Measurements from ENCODE around the gene FN3K. TPM values are rescaled to one million over a fixed set of nuclear protein-coding genes. Genes with fewer than 3 reads are reported as not detected.

The FN3K gene
- total RNA-seq, 1 donor from 2014 or later: 27.0 TPM

GRCh38 chr17:82795615-82796014, 60.2 kb downstream of the FN3K start:
- DNase-seq (ENCODE audit: low spot score): no peak

- no peak for DNase-seq (ENCODE audit: low spot score)
These were observed 61.6 kb downstream of the FN3K start for GRCh38 chr17:82797061-82797460.

- DNase-seq (ENCODE audit: low spot score): no peak
These were observed 63.3 kb downstream of the FN3K start for GRCh38 chr17:82798752-82799151.

GRCh38 chr17:82799591-82799990, 64.2 kb downstream of the FN3K start:
- no peak for DNase-seq (ENCODE audit: low spot score)

Other genes with a start within 250 kb of the FN3K start
- gene FOXK2, start 215.9 kb upstream of the FN3K start, total RNA-seq: 67.2 TPM
- gene WDR45B, start 87.2 kb upstream of the FN3K start, total RNA-seq: 96.0 TPM
- 18.9 TPM for gene RAB40B, start 36.9 kb upstream of the FN3K start, total RNA-seq
- 25.7 TPM for gene FN3KRP, start 18.9 kb upstream of the FN3K start, total RNA-seq
- gene TBCD, start 16.4 kb downstream of the FN3K start, total RNA-seq: 122 TPM
- gene ZNF750, start 104.4 kb downstream of the FN3K start, total RNA-seq: 19.3 TPM